K562 (cell line): ENCODE data around the gene ZMYND19.

Experiments used
- DPF2 ChIP-seq: fragments of 450-650 bp; IDR thresholded peaks from 2 replicates; pipeline ENCODE4 v1.6.1; 2016
- EZH2 ChIP-seq: IDR thresholded peaks from 2 replicates; pipeline ENCODE4 v1.6.1; 2012; ENCODE audit warnings: low read depth, mild to moderate bottlenecking, inconsistent platforms, low read length, borderline replicate concordance
- HCFC1 ChIP-seq: IDR thresholded peaks from 2 replicates; pipeline ENCODE4 v1.6.1; 2012; ENCODE audit warnings: low read depth, low read length, improper control_type of control experiment
- HNRNPLL ChIP-seq: fragments of 200-400 bp; formaldehyde crosslinking; IDR thresholded peaks from 2 replicates; pipeline ENCODE4 v1.6.1; 2017; ENCODE audit warnings: low read length, low read depth, mild to moderate bottlenecking; ENCODE audit not compliant: poor library complexity, severe bottlenecking
- MAFK ChIP-seq: IDR thresholded peaks from 2 replicates; pipeline ENCODE4 v1.6.1; 2011; ENCODE audit warnings: low read length, improper control_type of control experiment
- NBN ChIP-seq: fragments of 450-650 bp; IDR thresholded peaks from 2 replicates; pipeline ENCODE4 v1.6.1; 2016; ENCODE audit warnings: low read depth, mild to moderate bottlenecking
- NFIC ChIP-seq: fragments of 450-650 bp; IDR thresholded peaks from 2 replicates; pipeline ENCODE4 v1.6.1; 2017; ENCODE audit warnings: mild to moderate bottlenecking, inconsistent platforms
- SIN3A ChIP-seq, 2 experiments: fragments of 150-350 bp in 1 of 2; IDR thresholded peaks; 2 replicates each; pipeline ENCODE4 v1.6.1; 2011 to 2016; ENCODE audit warnings: borderline replicate concordance in 2 of 2, low read depth in 2 of 2, low read length in 2 of 2, mild to moderate bottlenecking in 2 of 2, moderate library complexity in 2 of 2; ENCODE audit not compliant: control insufficient read depth in 1 of 2
- TEAD4 ChIP-seq, 2 experiments: sonication (generic) in 1 of 2; formaldehyde crosslinking in 1 of 2; IDR thresholded peaks; 2 replicates each; pipeline versions ENCODE4 v1.6.1 to v1.8.0; 2012 to 2022; ENCODE audit warnings: borderline replicate concordance in 1 of 2, inconsistent platforms in 1 of 2, low read length in 1 of 2, mild to moderate bottlenecking in 1 of 2, missing genetic modification reagents in 1 of 2
- ZNF232 ChIP-seq: sonication (generic); formaldehyde crosslinking; IDR thresholded peaks from 2 replicates; pipeline ENCODE4 v1.8.0; 2022; ENCODE audit warnings: mild to moderate bottlenecking, missing genetic modification reagents
- TF ChIP-seq, protein P1 (sequence below): sonication (generic); formaldehyde crosslinking; IDR thresholded peaks from 2 replicates; pipeline ENCODE4 v1.8.0; 2022; ENCODE audit warnings: mild to moderate bottlenecking, missing genetic modification reagents
- TF ChIP-seq, protein P2 (sequence below), 2 experiments: fragments of 150-350 bp in 1 of 2; IDR thresholded peaks; 2 replicates each; pipeline ENCODE4 v1.6.1; 2012 to 2016; ENCODE audit warnings: low read depth in 2 of 2, low read length in 2 of 2, mild to moderate bottlenecking in 1 of 2, moderate library complexity in 1 of 2
- TF ChIP-seq, protein P3 (sequence below), 3 experiments: fragments of 200-800 bp in 1 of 3; sonication (Bioruptor generic) in 1 of 3; sonication (generic) in 1 of 3; formaldehyde crosslinking in 1 of 3; IDR thresholded peaks; 2 replicates each; pipeline versions ENCODE4 v1.6.1 to v1.8.0; 2016 to 2022; ENCODE audit warnings: mild to moderate bottlenecking in 2 of 3, missing compliant biosample characterization in 2 of 3, missing genetic modification characterization in 2 of 3, missing genetic modification reagents in 1 of 3
- TF ChIP-seq, protein P4 (sequence below): sonication (generic); formaldehyde crosslinking; IDR thresholded peaks from 2 replicates; pipeline ENCODE4 v1.8.1; 2023; ENCODE audit warnings: missing genetic modification reagents, mild to moderate bottlenecking, borderline replicate concordance

DNA sequence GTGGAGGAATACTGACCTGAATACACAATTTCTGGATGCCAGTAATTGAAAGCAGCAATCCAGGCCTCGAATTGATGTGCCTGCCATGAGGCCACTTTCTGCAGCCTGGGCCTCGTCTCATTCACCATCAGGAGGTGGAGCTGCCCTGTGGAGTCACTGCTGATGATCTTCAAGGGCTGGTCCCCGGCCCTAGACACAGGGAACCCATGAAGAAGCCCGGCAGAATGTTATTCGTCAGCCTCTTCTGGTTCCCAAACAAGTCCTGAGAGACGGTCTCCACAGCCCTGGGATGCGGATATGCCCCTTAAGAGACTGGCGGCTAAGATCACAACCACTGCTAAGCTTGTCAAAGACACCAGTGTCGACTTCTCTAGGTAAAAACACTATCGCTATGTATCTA lies 16.1 kb downstream of the ZMYND19 start:
- TF ChIP-seq NBN (no peak), TEAD4 (IDR thresholded peaks at IDR 0.05; ENCODE audit: low read length) (no peak), TEAD4 (CRISPR knock-in tag; IDR thresholded peaks at IDR 0.05; ENCODE audit: borderline replicate concordance) (no peak), NFIC (no peak), HCFC1 (no peak), DPF2 (no peak), HNRNPLL (no peak), SIN3A (IDR thresholded peaks at IDR 0.05; ENCODE audit: borderline replicate concordance in 2 of 2, control insufficient read depth in 1 of 2, low read depth in 2 of 2, low read length in 2 of 2) (no peak), EZH2 (no peak), MAFK (no peak), ZNF232 (CRISPR knock-in tag) (no peak)
- TF ChIP-seq, protein P1, sequence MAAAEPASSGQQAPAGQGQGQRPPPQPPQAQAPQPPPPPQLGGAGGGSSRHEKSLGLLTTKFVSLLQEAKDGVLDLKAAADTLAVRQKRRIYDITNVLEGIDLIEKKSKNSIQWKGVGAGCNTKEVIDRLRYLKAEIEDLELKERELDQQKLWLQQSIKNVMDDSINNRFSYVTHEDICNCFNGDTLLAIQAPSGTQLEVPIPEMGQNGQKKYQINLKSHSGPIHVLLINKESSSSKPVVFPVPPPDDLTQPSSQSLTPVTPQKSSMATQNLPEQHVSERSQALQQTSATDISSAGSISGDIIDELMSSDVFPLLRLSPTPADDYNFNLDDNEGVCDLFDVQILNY (CRISPR knock-in tag): no peak
- TF ChIP-seq, protein P2, sequence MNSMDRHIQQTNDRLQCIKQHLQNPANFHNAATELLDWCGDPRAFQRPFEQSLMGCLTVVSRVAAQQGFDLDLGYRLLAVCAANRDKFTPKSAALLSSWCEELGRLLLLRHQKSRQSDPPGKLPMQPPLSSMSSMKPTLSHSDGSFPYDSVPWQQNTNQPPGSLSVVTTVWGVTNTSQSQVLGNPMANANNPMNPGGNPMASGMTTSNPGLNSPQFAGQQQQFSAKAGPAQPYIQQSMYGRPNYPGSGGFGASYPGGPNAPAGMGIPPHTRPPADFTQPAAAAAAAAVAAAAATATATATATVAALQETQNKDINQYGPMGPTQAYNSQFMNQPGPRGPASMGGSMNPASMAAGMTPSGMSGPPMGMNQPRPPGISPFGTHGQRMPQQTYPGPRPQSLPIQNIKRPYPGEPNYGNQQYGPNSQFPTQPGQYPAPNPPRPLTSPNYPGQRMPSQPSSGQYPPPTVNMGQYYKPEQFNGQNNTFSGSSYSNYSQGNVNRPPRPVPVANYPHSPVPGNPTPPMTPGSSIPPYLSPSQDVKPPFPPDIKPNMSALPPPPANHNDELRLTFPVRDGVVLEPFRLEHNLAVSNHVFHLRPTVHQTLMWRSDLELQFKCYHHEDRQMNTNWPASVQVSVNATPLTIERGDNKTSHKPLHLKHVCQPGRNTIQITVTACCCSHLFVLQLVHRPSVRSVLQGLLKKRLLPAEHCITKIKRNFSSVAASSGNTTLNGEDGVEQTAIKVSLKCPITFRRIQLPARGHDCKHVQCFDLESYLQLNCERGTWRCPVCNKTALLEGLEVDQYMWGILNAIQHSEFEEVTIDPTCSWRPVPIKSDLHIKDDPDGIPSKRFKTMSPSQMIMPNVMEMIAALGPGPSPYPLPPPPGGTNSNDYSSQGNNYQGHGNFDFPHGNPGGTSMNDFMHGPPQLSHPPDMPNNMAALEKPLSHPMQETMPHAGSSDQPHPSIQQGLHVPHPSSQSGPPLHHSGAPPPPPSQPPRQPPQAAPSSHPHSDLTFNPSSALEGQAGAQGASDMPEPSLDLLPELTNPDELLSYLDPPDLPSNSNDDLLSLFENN (IDR thresholded peaks at IDR 0.05; ENCODE audit: low read depth in 2 of 2, low read length in 2 of 2): no peak
- TF ChIP-seq, protein P3, sequence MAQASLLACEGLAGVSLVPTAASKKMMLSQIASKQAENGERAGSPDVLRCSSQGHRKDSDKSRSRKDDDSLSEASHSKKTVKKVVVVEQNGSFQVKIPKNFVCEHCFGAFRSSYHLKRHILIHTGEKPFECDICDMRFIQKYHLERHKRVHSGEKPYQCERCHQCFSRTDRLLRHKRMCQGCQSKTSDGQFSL (CRISPR knock-in tag; IDR thresholded peaks at IDR 0.05): no peak
- TF ChIP-seq, protein P3 (tag; IDR thresholded peaks at IDR 0.05): no peak
- TF ChIP-seq, protein P4, sequence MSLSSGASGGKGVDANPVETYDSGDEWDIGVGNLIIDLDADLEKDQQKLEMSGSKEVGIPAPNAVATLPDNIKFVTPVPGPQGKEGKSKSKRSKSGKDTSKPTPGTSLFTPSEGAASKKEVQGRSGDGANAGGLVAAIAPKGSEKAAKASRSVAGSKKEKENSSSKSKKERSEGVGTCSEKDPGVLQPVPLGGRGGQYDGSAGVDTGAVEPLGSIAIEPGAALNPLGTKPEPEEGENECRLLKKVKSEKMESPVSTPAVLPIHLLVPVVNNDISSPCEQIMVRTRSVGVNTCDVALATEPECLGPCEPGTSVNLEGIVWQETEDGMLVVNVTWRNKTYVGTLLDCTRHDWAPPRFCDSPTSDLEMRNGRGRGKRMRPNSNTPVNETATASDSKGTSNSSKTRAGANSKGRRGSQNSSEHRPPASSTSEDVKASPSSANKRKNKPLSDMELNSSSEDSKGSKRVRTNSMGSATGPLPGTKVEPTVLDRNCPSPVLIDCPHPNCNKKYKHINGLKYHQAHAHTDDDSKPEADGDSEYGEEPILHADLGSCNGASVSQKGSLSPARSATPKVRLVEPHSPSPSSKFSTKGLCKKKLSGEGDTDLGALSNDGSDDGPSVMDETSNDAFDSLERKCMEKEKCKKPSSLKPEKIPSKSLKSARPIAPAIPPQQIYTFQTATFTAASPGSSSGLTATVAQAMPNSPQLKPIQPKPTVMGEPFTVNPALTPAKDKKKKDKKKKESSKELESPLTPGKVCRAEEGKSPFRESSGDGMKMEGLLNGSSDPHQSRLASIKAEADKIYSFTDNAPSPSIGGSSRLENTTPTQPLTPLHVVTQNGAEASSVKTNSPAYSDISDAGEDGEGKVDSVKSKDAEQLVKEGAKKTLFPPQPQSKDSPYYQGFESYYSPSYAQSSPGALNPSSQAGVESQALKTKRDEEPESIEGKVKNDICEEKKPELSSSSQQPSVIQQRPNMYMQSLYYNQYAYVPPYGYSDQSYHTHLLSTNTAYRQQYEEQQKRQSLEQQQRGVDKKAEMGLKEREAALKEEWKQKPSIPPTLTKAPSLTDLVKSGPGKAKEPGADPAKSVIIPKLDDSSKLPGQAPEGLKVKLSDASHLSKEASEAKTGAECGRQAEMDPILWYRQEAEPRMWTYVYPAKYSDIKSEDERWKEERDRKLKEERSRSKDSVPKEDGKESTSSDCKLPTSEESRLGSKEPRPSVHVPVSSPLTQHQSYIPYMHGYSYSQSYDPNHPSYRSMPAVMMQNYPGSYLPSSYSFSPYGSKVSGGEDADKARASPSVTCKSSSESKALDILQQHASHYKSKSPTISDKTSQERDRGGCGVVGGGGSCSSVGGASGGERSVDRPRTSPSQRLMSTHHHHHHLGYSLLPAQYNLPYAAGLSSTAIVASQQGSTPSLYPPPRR (CRISPR knock-in tag): no peak
